Fibroblast of upper back skin (primary cell): Measurements from ENCODE around the gene GCC2.
"Not testable (repeated sequence)": the region's sequence is repeated elsewhere in the genome, so short reads cannot be mapped to it uniquely, and the experiment has no call there.

Experiments
- DNase-seq: peaks from one replicate; pipeline ENCODE4 v3.0.0-alpha.2; 2013

GCC2 gene

DNA sequence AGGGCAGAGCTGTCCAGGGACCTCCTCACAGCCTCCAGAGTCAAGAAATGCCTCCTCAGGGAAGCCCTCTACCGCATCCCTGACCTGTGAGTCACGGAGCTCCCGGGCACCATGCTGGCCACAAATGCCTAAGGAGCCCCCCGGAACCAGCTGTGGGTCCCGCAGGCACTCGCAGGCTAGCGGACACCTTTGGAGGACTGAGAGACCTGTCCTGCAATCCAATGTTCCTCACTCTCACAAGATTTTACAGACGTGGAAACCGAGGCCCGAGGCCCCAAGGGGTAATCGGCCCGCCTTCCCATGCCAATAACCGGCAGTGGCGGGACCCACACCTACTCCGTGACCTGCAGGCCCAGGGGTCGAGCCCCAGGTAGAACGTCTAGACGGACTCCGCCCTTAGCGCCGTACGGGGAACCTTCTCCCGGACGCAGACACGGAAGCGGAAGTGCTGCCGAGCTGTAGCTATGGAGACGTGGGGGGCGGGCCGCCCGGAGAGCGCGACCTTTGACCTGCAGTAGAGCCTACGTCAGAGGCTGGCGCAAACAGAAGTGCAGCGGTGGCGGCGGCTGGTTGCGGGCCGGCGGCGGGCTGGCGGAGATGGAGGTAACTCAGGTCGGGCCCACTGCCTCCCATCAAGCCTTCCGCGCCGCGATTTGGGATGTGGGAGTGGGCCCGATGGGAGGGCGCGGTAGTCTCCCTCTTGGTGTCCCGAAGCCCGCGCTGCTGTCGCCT, at the start of gene GCC2:
Gene GCC2, plus strand, starts transcription at position 529 of the 732 bp plus-strand sequence. Its CDS starts 69 bp downstream, at position 598.
- peak; percentile 91 for DNase-seq

DNA sequence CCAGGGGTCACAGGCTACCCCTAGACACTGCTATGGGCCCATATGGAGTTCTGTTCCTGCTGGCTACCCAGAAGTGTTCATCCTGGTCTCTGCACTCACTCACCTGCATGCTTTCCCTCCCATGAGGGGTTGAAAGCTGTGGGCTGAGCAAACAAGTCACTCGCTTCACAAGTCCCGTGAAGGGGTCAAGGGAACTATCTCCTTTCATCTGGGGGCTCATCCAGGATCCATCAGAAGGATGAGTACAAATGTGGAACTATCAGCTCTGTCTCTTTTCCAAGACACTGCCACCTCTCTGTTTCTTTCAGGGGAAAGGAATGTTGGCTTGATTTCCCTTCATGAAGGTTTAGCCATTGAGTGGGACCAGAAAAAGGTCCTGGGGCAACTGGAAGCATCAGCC, 49.5 kb upstream of the GCC2 start:
- DNase-seq, result no peak

DNA sequence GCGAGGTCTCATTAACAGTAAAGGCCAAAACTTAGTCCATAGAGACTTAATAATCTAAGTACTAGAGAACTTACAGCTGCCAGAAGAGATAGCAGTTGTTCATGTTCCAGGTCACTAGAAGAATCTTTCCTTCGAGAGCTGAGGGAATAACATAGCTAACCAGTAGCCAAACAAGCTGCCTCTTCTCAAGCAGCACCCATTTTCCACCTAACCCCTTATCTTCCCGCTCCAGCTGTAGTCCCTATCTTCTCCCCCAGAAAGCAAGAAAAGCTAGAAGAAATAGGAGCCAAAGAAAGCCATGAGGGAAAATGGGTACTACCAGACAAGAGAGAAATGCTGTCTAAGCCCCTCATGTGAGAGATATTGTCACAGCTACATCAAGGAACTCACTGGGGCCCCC, 47.2 kb upstream of the GCC2 start:
- DNase-seq, result no peak

DNA sequence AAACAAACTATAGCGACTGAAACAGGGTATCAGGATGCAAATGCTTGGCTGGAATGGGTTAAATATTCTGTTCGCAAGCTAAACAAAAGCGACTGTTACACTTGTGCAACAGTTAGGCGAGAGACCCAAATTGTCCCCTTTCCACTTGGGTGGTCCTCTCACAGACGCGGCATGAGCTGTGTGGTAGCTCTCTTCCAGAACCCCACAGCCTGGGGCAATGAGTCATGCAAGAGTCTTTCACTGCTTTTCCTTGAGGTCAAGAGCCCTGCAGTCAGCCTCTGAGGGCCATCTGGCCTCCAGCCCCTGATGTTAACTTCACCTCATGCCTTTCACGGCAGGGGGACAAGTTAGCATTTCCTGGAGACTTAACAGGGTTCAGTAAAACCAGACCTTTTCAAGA, 45.5 kb upstream of the GCC2 start:
- peak; percentile 93 for DNase-seq

DNA sequence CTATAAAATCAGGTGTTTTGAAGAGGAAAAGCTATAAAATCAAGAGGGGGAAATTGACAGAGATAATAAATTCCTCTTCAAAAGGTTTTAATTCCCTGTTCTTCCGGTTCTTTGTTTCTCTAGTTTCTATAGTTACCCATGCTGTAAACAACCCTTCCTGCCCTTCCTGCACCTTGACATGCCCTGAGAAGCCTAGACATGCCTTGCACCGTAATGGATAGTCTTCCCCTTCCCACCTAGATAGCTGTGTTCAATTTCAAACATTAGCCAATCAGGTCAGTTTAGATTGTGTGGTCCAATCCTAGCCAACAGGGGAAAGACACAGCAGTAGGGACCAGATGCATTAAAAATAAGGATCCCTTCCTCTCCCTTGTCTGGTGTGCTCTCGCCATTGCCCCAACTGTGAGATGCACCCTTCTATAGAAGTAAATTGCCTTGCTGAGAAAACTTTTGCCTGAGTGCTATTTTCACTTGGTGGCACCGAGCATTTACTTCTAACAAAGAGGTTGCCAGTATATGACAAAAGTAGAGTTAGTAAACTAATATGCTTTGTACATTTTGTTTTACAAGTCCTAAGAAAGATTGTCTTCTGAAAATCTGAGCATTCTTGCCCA, 44.1 kb upstream of the GCC2 start:
- no peak for DNase-seq

GRCh38 chr2:108407864-108408729, 40.9 kb upstream of the GCC2 start:
- peak; percentile 17 for DNase-seq

- peak; percentile 49 for DNase-seq
Measured at GRCh38 chr2:108409768-108410167, 39.2 kb upstream of the GCC2 start.

GRCh38 chr2:108412995-108413710, 35.9 kb upstream of the GCC2 start:
- DNase-seq, result peak; percentile 90

GRCh38 chr2:108413711-108414095, 35.3 kb upstream of the GCC2 start:
- DNase-seq, result no peak

GRCh38 chr2:108414256-108414876, 34.6 kb upstream of the GCC2 start:
- no peak for DNase-seq

- no peak for DNase-seq
Measured at GRCh38 chr2:108414945-108415344, 34.1 kb upstream of the GCC2 start.

GRCh38 chr2:108417254-108417653, 31.8 kb upstream of the GCC2 start:
- no peak for DNase-seq

- DNase-seq, result no peak
Measured at GRCh38 chr2:108418416-108418815, 30.6 kb upstream of the GCC2 start.

GRCh38 chr2:108423067-108423466, 25.9 kb upstream of the GCC2 start:
- no peak for DNase-seq

GRCh38 chr2:108423502-108424251, 25.3 kb upstream of the GCC2 start:
- DNase-seq, result no peak

GRCh38 chr2:108428286-108429009, 20.6 kb upstream of the GCC2 start:
- peak; percentile 16 for DNase-seq

DNA sequence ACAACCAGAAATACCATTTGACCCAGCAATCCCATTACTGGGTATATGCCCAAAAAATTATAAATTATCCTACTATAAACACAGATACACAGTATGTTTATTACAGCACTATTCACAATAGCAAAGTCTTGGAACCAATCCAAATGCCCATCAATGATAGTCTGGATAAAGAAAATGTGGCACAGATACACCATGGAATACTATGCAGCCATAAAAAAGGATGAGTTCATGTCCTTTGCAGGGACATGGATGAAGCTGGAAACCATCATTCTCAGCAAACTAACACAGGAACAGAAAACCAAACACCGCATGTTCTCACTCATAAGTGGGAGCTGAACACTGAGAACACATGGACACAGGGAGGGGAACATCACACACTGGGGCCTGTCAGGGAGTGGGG, 13.4 kb upstream of the GCC2 start:
- not testable (repeated sequence) for DNase-seq

GRCh38 chr2:108436976-108437375, 12.0 kb upstream of the GCC2 start:
- no peak for DNase-seq

- DNase-seq, result no peak
Measured at GRCh38 chr2:108441712-108442111, 7.3 kb upstream of the GCC2 start.

DNA sequence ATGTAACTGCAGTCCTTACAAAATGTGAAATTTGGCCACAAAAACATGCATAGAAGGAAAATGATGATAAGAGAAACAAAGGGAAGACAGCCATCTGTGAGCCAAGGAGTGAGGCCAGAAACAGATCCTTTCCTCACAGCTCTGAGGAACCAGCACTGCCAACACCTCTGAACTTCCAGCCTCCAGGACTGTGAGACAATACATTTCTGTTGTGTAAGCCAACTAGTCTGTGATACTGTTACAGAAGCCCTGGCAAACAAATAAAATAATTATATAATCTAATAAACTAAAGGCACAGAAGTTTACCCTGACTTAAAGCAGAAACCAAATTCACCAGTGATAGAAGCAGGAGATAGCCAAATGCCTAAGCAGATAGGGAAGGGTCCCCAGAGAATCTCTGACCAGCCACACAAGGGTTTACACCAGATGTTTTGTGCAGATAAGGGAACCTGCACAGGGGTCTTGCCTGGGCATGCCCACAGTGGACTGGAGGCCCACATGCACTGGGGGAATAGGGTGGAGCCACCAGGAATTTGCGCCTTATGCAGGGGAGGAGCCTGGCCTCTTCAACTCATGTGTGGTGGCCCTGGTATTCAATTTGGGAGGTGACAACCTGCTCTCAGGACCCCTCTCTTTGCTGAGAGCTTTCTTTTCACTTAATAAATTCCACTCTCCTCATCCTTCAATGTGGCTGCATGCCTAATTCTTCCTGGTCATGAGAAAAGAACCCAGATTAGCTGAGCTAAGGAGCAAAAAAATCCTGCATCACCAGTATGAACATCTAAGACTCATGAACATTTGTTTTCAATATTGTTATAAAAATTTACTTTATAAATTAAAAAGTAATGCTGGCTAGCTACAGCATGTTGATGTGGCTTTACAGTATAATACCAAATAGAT, 3.8 kb upstream of the GCC2 start:
- peak; percentile 19 for DNase-seq
